ENCODE measurements around the gene MPHOSPH8. TPM values are rescaled to one million over a fixed set of nuclear protein-coding genes. Genes with fewer than 3 reads are reported as not detected.
A peak's percentile ranks its signal among the peaks of the same experiment; 100 is the strongest.

MPHOSPH8 gene
- total and polyA plus RNA-seq, 2 of the 4 experiments (the other 2 are of a cell fraction): 11.7 to 16.4 TPM

DNA sequence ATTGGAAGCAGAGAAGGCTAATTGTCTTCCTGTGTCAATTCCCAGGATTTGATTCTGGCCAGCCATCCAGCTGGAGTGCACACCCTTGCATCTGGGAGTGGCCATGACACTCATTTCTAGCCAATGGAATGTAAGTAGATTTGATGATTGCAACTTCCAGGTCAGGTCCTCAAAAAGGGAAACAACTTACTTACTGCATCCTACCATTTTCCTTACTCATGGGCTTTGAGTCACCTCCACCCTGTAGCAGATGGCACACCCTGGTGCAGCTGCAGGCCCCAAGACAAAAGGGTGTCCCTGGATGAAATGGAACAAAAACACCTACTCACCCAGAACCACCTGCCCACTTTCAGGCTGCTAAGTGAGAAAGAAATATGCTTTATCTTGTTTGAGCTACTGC, 27.3 kb upstream of the MPHOSPH8 start:
- Histone ChIP-seq H4K5ac (ENCODE audit: low read depth, low read length) (no peak overlapping the region), H3K27ac (ENCODE audit: insufficient read depth, low read length) (no peak overlapping the region), H4K8ac (ENCODE audit: low read depth in 2 of 2, low read length in 2 of 2) (no peak overlapping the region), H3K56ac (ENCODE audit: extremely low read depth, insufficient read depth, low read length) (no peak overlapping the region), H2AK9ac (replicated peaks; ENCODE audit: low read depth, low read length, poor library complexity) (peak overlapping the region; percentile 58), H3K4ac (ENCODE audit: low read depth, low read length) (no peak overlapping the region), H4K20me1 (ENCODE audit: insufficient read depth, low read length) (no peaks in the 10 kb centered on the region), H3K4me3 (ENCODE audit: insufficient read depth, low read depth, low read length) (no peak overlapping the region), H4K91ac (ENCODE audit: insufficient read depth, low read depth, low read length) (no peak overlapping the region), H3K9me1 (ENCODE audit: insufficient read depth, low read length) (peaks cover 17% of the 10 kb centered on the region), H2AK5ac (ENCODE audit: low read depth, low read length) (no peak overlapping the region), H3K36me3 (ENCODE audit: control insufficient read depth, insufficient read depth, low read length) (no peaks in the 10 kb centered on the region), H2BK5ac (ENCODE audit: low read depth, low read length, poor library complexity, severe bottlenecking) (no peak overlapping the region), H3K4me2 (ENCODE audit: low read depth, low read length) (no peak overlapping the region), H2BK15ac (ENCODE audit: low read depth, low read length) (no peak overlapping the region), H3K14ac (replicated peaks; ENCODE audit: low read depth, low read length) (no peak overlapping the region), H3K27me3 (ENCODE audit: control insufficient read depth, insufficient read depth, low read length) (no peaks in the 10 kb centered on the region), H2BK20ac (ENCODE audit: low read depth, low read length) (no peak overlapping the region), H2AFZ (replicated peaks; ENCODE audit: low read length, poor library complexity) (peak overlapping the region; percentile 63), H3K23ac (ENCODE audit: low read depth, low read length) (no peak overlapping the region), H2BK120ac (ENCODE audit: low read depth, low read length) (no peak overlapping the region), H3K9me3 (ENCODE audit: control insufficient read depth, insufficient read depth, low read length) (no peaks in the 10 kb centered on the region), H3K4me1 (ENCODE audit: control insufficient read depth, insufficient read depth, low read length) (no peaks in the 10 kb centered on the region), H3K18ac (ENCODE audit: low read depth, low read length) (no peak overlapping the region), H3K9ac (ENCODE audit: low read depth, low read length) (no peak overlapping the region), H3K79me1 (ENCODE audit: low read depth in 1 of 2, low read length in 2 of 2) (peaks cover 11 to 19% of the 10 kb centered on the region in 2 experiments; a peak in 3 of 4 replicates)
- DNase-seq: peak; percentile 48
- ChIA-PET POLR2A (ENCODE audit: unreplicated experiment) (no interaction called here), CTCF (no interaction called here)
- BruUV-seq (replicated peaks): no TSS peak
- TF ChIP-seq MAZ (IDR thresholded peaks at IDR 0.05; ENCODE audit: borderline replicate concordance, low read depth, low read length) (no peak), MXI1 (IDR thresholded peaks at IDR 0.05; ENCODE audit: borderline replicate concordance, low read depth, low read length) (no peak), RCOR1 (IDR thresholded peaks at IDR 0.05; ENCODE audit: insufficient replicate concordance, low read length) (no peak), SMC3 (IDR thresholded peaks at IDR 0.05; ENCODE audit: low read depth, low read length) (no peak), CEBPB (IDR thresholded peaks at IDR 0.05; ENCODE audit: low read depth, low read length) (no peak), BHLHE40 (IDR thresholded peaks at IDR 0.05; ENCODE audit: low read depth, low read length) (no peak), NFE2L2 (IDR thresholded peaks at IDR 0.05; ENCODE audit: low read depth, low read length) (no peak), FOS (IDR thresholded peaks at IDR 0.05; ENCODE audit: low read depth, low read length) (no peak), POLR2A (IDR thresholded peaks at IDR 0.05; ENCODE audit: low read depth, low read length) (no peak), CHD1 (IDR thresholded peaks at IDR 0.05; ENCODE audit: low read depth, low read length) (no peak), RAD21 (IDR thresholded peaks at IDR 0.05; ENCODE audit: low read length) (no peak), ELK1 (IDR thresholded peaks at IDR 0.05; ENCODE audit: borderline replicate concordance, low read depth, low read length) (no peak), MAFK (IDR thresholded peaks at IDR 0.05; ENCODE audit: low read depth, low read length) (no peak), USF2 (IDR thresholded peaks at IDR 0.05; ENCODE audit: low read depth, low read length) (no peak)
- in situ Hi-C loops (cut with MboI; ENCODE audit: low sequenced_read_pairs): no loop called here
- intact Hi-C loops (cut with micrococcal nuclease): no loop called here
- ATAC-seq (ENCODE audit: low read depth): no peak
- dilution Hi-C loops (cut with HindIII; ENCODE audit: low sequenced_read_pairs, unreplicated experiment): no loop called here
